Glutamatergic neuron (in vitro differentiated cells): Measurements from ENCODE around the gene INF2. TPM values are rescaled to one million over a fixed set of nuclear protein-coding genes. Genes with fewer than 3 reads are reported as not detected.

Experiments
- DNase-seq: peaks from one replicate; pipeline ENCODE4 v3.0.0; 2022
- H3K27ac Mint-ChIP-seq: one replicate; pipeline ENCODE4 v1.8.0; 2020; ENCODE audit warnings: mild to moderate bottlenecking, mixed read lengths, inconsistent platforms; ENCODE audit not compliant: unreplicated experiment
- H3K27me3 Mint-ChIP-seq: one replicate; pipeline ENCODE4 v1.8.0; 2020; ENCODE audit warnings: mild to moderate bottlenecking, moderate library complexity, mixed read lengths, inconsistent platforms; ENCODE audit not compliant: unreplicated experiment
- H3K36me3 Mint-ChIP-seq: one replicate; pipeline ENCODE4 v1.8.0; 2020; ENCODE audit warnings: mild to moderate bottlenecking, mixed read lengths, inconsistent platforms; ENCODE audit not compliant: unreplicated experiment
- H3K4me1 Mint-ChIP-seq: one replicate; pipeline ENCODE4 v1.8.0; 2020; ENCODE audit warnings: mild to moderate bottlenecking, low read depth, mixed read lengths, inconsistent platforms; ENCODE audit not compliant: unreplicated experiment
- H3K4me3 Mint-ChIP-seq: one replicate; pipeline ENCODE4 v1.8.0; 2020; ENCODE audit warnings: mild to moderate bottlenecking, mixed read lengths, inconsistent platforms; ENCODE audit not compliant: unreplicated experiment
- H3K9me3 Mint-ChIP-seq: one replicate; pipeline ENCODE4 v1.8.0; 2020; ENCODE audit warnings: mild to moderate bottlenecking, moderate library complexity, mixed read lengths, inconsistent platforms; ENCODE audit not compliant: unreplicated experiment
- CTCF ChIP-seq: fragments of 200-600 bp; sonication (generic); IDR thresholded peaks from one replicate; pipeline ENCODE4 v1.5.0; 2021; ENCODE audit not compliant: partially characterized antibody, unreplicated experiment
- total RNA-seq: library from RNA; stranded (reverse); fragmentation: NEBNext Ultra II Directional; extraction: Animal tissue kit (Norgen Biotek cat#: 25700); gene quantifications from one replicate; pipeline ENCODE4 v1.2.1, GENCODE V29; 2021; ENCODE audit not compliant: unreplicated experiment

INF2 gene
- total RNA-seq, 1 donor from 2014 or later, result 11.8 TPM

DNA sequence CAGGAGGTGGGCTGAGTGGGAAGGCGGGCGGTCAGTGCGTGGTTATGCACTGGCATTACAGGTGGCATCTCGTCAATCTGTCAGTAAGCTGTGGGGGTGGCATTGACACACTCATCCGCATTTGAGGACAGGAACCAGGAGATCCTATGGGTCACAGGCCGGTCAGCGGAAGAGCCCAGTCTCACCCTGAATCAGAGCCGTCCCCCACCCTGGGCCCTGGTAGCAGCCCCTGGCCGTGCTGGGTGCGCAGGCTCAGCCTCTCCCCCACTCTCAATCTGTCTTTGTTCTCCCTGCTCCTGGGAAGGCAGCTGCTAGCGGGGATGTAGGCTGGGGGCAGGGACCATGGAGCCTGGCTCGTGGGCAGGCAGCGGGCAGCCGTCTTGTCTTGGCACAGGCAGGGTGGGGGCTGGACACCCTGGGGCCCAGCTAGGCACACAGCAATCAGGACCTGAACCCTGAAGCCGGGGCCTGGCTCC, 5.1 kb downstream of the INF2 start:
- Mint-ChIP-seq H3K4me3 (no peak overlapping the region), H3K9me3 (peaks cover 2% of the 10 kb centered on the region), H3K27ac (no peak overlapping the region), H3K27me3 (peaks cover 5% of the 10 kb centered on the region), H3K36me3 (no peaks in the 10 kb centered on the region), H3K4me1 (no peaks in the 10 kb centered on the region)
- no peak for DNase-seq
- no peak for TF ChIP-seq CTCF

GRCh38 chr14:104694991-104695659, 5.7 kb downstream of the INF2 start:
- Mint-ChIP-seq H3K4me1 (no peaks in the 10 kb centered on the region), H3K27me3 (peaks cover 5% of the 10 kb centered on the region), H3K9me3 (peaks cover 2% of the 10 kb centered on the region), H3K4me3 (no peak overlapping the region), H3K27ac (no peak overlapping the region), H3K36me3 (no peaks in the 10 kb centered on the region)
- TF ChIP-seq CTCF, result no peak
- no peak for DNase-seq

DNA sequence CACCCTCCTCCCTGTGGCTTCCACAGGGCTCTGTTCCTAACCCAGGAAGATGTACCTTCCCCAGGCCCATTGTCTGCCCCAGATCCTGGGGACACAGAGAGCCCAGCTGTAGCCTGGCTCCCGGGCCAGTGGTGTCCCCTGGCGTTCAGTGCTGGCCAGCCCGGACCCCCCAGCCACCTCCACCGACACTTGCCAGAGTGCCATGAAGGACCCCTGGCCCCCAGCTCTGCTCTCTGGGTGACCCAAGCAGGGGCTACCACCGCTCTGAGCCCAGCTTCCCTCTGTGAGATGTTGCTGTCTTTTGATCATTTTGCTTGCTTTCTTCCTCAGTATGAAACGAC, 6.2 kb downstream of the INF2 start:
- no peak for DNase-seq
- Mint-ChIP-seq H3K4me3 (no peak overlapping the region), H3K27me3 (peaks cover 5% of the 10 kb centered on the region), H3K4me1 (no peaks in the 10 kb centered on the region), H3K36me3 (no peaks in the 10 kb centered on the region), H3K9me3 (peaks cover 2% of the 10 kb centered on the region), H3K27ac (peak overlapping the region; percentile 48)
- no peak for TF ChIP-seq CTCF

- DNase-seq, result no peak
- no peak for TF ChIP-seq CTCF
- peaks cover 2% of the 10 kb centered on the region for H3K9me3 Mint-ChIP-seq
Observed at GRCh38 chr14:104696671-104697316, 7.4 kb downstream of the INF2 start.

GRCh38 chr14:104697317-104697703, 7.9 kb downstream of the INF2 start:
- H3K27me3 Mint-ChIP-seq, result peaks cover 5% of the 10 kb centered on the region
- DNase-seq, result no peak
- no peaks in the 10 kb centered on the region for H3K4me1 Mint-ChIP-seq
- H3K9me3 Mint-ChIP-seq, result peaks cover 2% of the 10 kb centered on the region
- H3K27ac Mint-ChIP-seq, result no peak overlapping the region
- TF ChIP-seq CTCF, result no peak
- no peaks in the 10 kb centered on the region for H3K36me3 Mint-ChIP-seq
- H3K4me3 Mint-ChIP-seq, result no peak overlapping the region

More at GRCh38 chr14:104696671-104697316, 7.4 kb downstream of the INF2 start:
- Mint-ChIP-seq H3K4me1 (no peaks in the 10 kb centered on the region), H3K36me3 (no peaks in the 10 kb centered on the region), H3K4me3 (no peak overlapping the region), H3K27me3 (peaks cover 5% of the 10 kb centered on the region), H3K27ac (no peak overlapping the region)
